Stimulated activated naive B cell treated with anti-CD40 and anti-IgM and Interleukin-4, amounts not matched to agents 10 μg/mL and 1 μg/mL and 100 μg/mL, for 72 hours (primary cell): Measurements from ENCODE around the gene CSNK1A1.
"Not testable (repeated sequence)": the region's sequence is repeated elsewhere in the genome, so short reads cannot be mapped to it uniquely, and the experiment has no call there.

Experiments used
- ATAC-seq, 2 donors: fragments of 150-1000 bp; cut with Tn5 transposase; replicated peaks; 2 replicates each; pipeline ENCODE4 v1.10.0; 2021; ENCODE audit warnings: moderate library complexity in 1 of 2
- DNase-seq: peaks from one replicate; pipeline ENCODE4 v3.0.0; 2021
- H3K27ac Mint-ChIP-seq: one replicate; pipeline ENCODE4 v1.8.0; 2022; ENCODE audit warnings: mild to moderate bottlenecking, mixed read lengths
- H3K27me3 Mint-ChIP-seq, 2 donors: one replicate each; pipeline ENCODE4 v1.8.0; 2022; ENCODE audit warnings: mixed read lengths in 2 of 2
- H3K36me3 Mint-ChIP-seq, 2 donors: one replicate each; pipeline ENCODE4 v1.8.0; 2022; ENCODE audit warnings: mixed read lengths in 2 of 2, mild to moderate bottlenecking in 1 of 2
- H3K4me1 Mint-ChIP-seq, 2 donors: one replicate each; pipeline ENCODE4 v1.8.0; 2022; ENCODE audit warnings: mixed read lengths in 2 of 2, mild to moderate bottlenecking in 1 of 2
- H3K4me3 Mint-ChIP-seq, 2 donors: one replicate each; pipeline ENCODE4 v1.8.0; 2022; ENCODE audit warnings: mild to moderate bottlenecking in 2 of 2, mixed read lengths in 2 of 2, moderate library complexity in 1 of 2
- H3K9me3 Mint-ChIP-seq, 2 donors: one replicate each; pipeline ENCODE4 v1.8.0; 2022; ENCODE audit warnings: mixed read lengths in 2 of 2, mild to moderate bottlenecking in 1 of 2

The CSNK1A1 gene

DNA sequence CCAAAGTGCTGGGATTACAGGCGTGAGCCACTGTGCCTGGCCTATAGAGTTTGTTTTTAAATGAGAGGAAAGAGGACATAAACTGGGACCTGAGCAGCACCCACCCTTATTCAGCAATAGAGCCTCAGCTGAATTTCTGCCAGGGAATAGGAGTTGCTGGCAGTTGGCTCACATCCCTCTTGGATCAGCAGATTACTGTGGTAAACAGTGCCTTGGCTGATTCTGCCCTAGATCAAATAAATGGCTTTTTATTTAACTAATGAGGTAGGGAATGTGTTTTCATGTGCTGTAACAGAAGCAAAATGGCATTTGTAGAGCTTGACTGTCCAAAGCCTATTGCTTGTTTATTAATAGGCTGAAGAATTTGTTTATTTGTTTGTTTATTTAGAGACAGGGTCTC is 32.2 kb upstream of the CSNK1A1 start:
- Mint-ChIP-seq H3K27me3 (peaks cover 9 to 27% of the 10 kb centered on the region in 2 donors), H3K4me3 (no peak overlapping the region), H3K4me1 (peaks cover 2 to 10% of the 10 kb centered on the region in 2 donors), H3K27ac (no peak overlapping the region), H3K36me3 (no peaks in the 10 kb centered on the region), H3K9me3 (no peaks in the 10 kb centered on the region)
- ATAC-seq: no peak
- no peak for DNase-seq

GRCh38 chr5:149581931-149582768 is 30.9 kb upstream of the CSNK1A1 start:
- Mint-ChIP-seq H3K27me3 (peaks cover 9 to 27% of the 10 kb centered on the region in 2 donors), H3K4me1 (peaks cover 2 to 10% of the 10 kb centered on the region in 2 donors), H3K27ac (no peak overlapping the region), H3K36me3 (no peaks in the 10 kb centered on the region), H3K4me3 (no peak overlapping the region), H3K9me3 (no peaks in the 10 kb centered on the region)
- DNase-seq (no peak), ATAC-seq (no peak)

- H3K27me3 Mint-ChIP-seq: peaks cover 9 to 27% of the 10 kb centered on the region in 2 donors
- DNase-seq (no peak), ATAC-seq (peak; percentile 70 to 74)
- H3K4me3 Mint-ChIP-seq: peak within 1 kb of the TSS; percentile 73 to 77
- H3K9me3 Mint-ChIP-seq: no peaks in the 10 kb centered on the region
- no peaks in the 10 kb centered on the region for H3K36me3 Mint-ChIP-seq
- H3K4me1 Mint-ChIP-seq: peaks cover 2 to 10% of the 10 kb centered on the region in 2 donors
- H3K27ac Mint-ChIP-seq: no peak within 1 kb of the TSS
Observed at GRCh38 chr5:149581192-149581861, 30.1 kb upstream of the CSNK1A1 start, which contains the start of gene ARHGEF37. Gene ARHGEF37 (plus strand): TSS chr5:149581498. CDS start chr5:149597770, 16,272 bp downstream.

- no peak overlapping the region for H3K27ac Mint-ChIP-seq
- DNase-seq (no peak), ATAC-seq (peak; percentile 5 to 23)
- no peaks in the 10 kb centered on the region for H3K9me3 Mint-ChIP-seq
- H3K4me3 Mint-ChIP-seq: peak overlapping the region; percentile 73 to 77
- H3K27me3 Mint-ChIP-seq: peaks cover 9 to 27% of the 10 kb centered on the region in 2 donors
- no peaks in the 10 kb centered on the region for H3K36me3 Mint-ChIP-seq
- H3K4me1 Mint-ChIP-seq: peaks cover 2 to 10% of the 10 kb centered on the region in 2 donors
Observed at GRCh38 chr5:149580808-149581191, 29.6 kb upstream of the CSNK1A1 start.

DNA sequence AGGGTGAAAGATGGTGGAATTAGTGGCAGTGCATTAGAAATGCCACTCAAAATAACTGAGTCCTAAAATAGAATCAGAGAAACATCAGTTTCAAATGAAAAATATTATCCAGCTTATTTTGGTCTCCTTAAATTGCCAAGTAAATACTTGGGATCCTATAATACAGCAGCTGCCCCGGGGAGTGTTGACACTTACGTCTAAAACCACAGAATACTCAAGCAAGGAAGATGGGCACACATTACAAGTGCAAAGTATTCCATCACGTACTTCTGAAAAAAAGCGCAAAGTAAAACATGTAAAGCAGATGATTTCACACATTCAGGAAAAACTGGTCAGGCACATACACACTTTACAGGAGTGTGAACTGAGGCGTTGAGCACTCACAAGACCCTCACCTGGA is 27.7 kb upstream of the CSNK1A1 start:
- Mint-ChIP-seq H3K4me3 (no peak overlapping the region), H3K27ac (no peak overlapping the region), H3K36me3 (no peaks in the 10 kb centered on the region), H3K4me1 (peaks cover 2 to 10% of the 10 kb centered on the region in 2 donors), H3K9me3 (no peaks in the 10 kb centered on the region), H3K27me3 (peaks cover 9 to 27% of the 10 kb centered on the region in 2 donors)
- DNase-seq: no peak
- ATAC-seq: no peak

- no peaks in the 10 kb centered on the region for H3K9me3 Mint-ChIP-seq
- DNase-seq: no peak
- ATAC-seq: no peak
- no peak overlapping the region for H3K27ac Mint-ChIP-seq
- H3K36me3 Mint-ChIP-seq: no peaks in the 10 kb centered on the region
- no peak overlapping the region for H3K4me3 Mint-ChIP-seq
- peaks cover 0 to 3% of the 10 kb centered on the region in 2 donors for H3K4me1 Mint-ChIP-seq
- peaks cover 6 to 14% of the 10 kb centered on the region in 2 donors for H3K27me3 Mint-ChIP-seq
Observed at GRCh38 chr5:149576021-149576420, 24.8 kb upstream of the CSNK1A1 start.

DNA sequence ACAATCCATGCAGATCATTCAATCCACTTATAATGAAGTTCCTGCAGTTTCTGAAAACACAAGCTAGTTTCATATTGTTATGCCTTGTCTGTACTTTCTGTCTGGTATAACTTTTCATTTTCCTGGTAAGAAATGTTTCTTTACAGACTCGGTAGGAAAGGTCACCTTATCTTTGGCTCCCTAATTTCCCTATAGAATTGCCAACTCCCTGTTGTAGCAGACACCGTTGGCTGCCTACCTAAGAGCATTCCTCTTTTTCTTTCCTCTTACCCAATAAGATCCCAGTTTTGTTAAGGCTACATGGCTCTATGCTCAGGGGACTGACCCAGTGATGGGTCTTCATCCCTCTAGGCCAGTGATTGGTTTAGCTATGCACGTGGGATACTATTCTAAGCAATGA is 23.9 kb upstream of the CSNK1A1 start:
- no peak for ATAC-seq

GRCh38 chr5:149572576-149573231 is 21.5 kb upstream of the CSNK1A1 start:
- ATAC-seq (no peak), DNase-seq (no peak)
- no peaks in the 10 kb centered on the region for H3K9me3 Mint-ChIP-seq
- no peaks in the 10 kb centered on the region for H3K4me1 Mint-ChIP-seq
- H3K27me3 Mint-ChIP-seq: no peaks in the 10 kb centered on the region
- no peak overlapping the region for H3K27ac Mint-ChIP-seq
- H3K4me3 Mint-ChIP-seq: no peak overlapping the region
- H3K36me3 Mint-ChIP-seq: no peaks in the 10 kb centered on the region

More for the DNA sequence above, 23.9 kb upstream of the CSNK1A1 start:
- H3K27me3 Mint-ChIP-seq: peaks cover 2 to 6% of the 10 kb centered on the region in 2 donors
- no peak overlapping the region for H3K27ac Mint-ChIP-seq
- H3K36me3 Mint-ChIP-seq: no peaks in the 10 kb centered on the region
- no peaks in the 10 kb centered on the region for H3K4me1 Mint-ChIP-seq
- H3K9me3 Mint-ChIP-seq: no peaks in the 10 kb centered on the region
- no peak for DNase-seq
- H3K4me3 Mint-ChIP-seq: no peak overlapping the region

DNA sequence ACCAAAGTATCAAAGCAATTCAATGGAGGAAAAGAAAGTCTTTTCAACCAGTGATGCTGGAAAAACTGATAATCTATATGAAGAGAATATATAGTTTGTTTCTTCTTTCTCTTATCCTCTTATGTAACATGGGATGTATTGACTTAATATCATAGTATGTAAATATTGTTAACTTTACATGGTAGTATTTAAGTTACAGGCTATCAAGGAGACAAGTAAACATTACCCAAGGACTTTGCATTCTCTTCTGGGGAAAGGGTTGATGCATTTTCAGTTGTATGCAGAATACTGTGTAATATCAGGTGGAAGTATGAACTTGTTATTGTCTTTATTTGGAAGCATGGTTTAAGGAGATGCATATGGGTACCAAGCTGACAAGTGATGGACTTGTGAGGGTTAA is 20.9 kb upstream of the CSNK1A1 start:
- H3K4me1 Mint-ChIP-seq: no peaks in the 10 kb centered on the region
- H3K36me3 Mint-ChIP-seq: no peaks in the 10 kb centered on the region
- H3K27me3 Mint-ChIP-seq: no peaks in the 10 kb centered on the region
- no peak overlapping the region for H3K27ac Mint-ChIP-seq
- no peak overlapping the region for H3K4me3 Mint-ChIP-seq
- H3K9me3 Mint-ChIP-seq: no peaks in the 10 kb centered on the region
- DNase-seq (no peak), ATAC-seq (no peak)

DNA sequence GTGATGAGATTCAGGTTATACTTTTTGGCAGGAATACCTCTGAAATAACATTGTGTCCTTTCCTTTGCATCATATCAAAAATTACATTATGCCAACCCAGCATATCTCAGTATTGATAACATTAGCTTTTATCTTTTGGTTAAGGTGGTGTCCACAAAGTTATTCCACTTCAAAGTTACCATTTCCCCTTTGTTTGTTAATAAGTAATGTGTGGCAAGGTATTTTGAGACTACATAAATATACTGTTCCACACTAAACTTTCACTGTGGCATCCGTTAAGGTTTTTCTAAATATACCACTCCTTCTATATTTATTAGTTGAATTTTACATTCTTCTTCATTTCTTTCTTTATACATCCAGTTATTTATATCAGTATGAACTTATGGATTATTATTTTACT is 16.0 kb upstream of the CSNK1A1 start:
- H3K4me3 Mint-ChIP-seq: no peak overlapping the region
- no peak for DNase-seq

DNA sequence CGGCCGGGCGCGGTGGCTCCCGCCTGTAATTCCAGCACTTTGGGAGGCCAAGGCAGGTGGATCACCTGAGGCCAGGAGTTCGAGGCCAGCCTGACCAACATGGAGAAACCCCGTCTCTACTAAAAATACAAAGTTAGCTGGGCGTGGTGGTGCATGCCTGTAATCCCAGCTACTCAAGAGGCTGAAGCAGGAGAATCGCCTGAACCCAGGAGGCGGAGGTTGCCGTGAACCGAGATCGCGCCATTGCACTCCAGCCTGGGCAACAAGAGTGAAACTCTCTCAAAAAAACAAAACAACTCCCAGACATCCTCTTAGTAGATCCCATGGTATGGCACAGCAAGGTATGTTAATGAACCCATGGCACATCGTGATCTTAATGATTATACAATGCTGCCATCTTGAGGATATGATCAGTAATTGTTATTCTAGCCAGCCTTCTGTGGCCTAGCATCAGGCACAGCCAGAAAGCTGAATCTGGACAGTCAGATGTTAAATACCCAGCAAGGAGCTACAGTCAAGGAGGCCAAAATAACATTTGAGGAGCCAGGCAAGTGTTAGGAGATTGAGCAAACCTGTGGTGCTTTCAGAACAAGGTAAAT is 13.4 kb upstream of the CSNK1A1 start:
- DNase-seq, H3K4me1 Mint-ChIP-seq, H3K36me3 Mint-ChIP-seq, H3K27me3 Mint-ChIP-seq, H3K9me3 Mint-ChIP-seq, H3K27ac Mint-ChIP-seq, H3K4me3 Mint-ChIP-seq: not testable (repeated sequence)
- peak; percentile 92 to 99 for ATAC-seq

More for the DNA sequence above, 16.0 kb upstream of the CSNK1A1 start:
- no peak for ATAC-seq
- Mint-ChIP-seq H3K27me3 (no peaks in the 10 kb centered on the region), H3K27ac (no peak overlapping the region), H3K36me3 (no peaks in the 10 kb centered on the region), H3K9me3 (no peaks in the 10 kb centered on the region), H3K4me1 (no peaks in the 10 kb centered on the region)

GRCh38 chr5:149563466-149563865 is 12.2 kb upstream of the CSNK1A1 start:
- no peak for ATAC-seq
- DNase-seq: no peak
- Mint-ChIP-seq H3K36me3 (no peaks in the 10 kb centered on the region), H3K4me3 (no peak overlapping the region), H3K27me3 (no peaks in the 10 kb centered on the region), H3K27ac (no peak overlapping the region), H3K4me1 (peaks cover 0 to 2% of the 10 kb centered on the region in 2 donors), H3K9me3 (no peaks in the 10 kb centered on the region)

DNA sequence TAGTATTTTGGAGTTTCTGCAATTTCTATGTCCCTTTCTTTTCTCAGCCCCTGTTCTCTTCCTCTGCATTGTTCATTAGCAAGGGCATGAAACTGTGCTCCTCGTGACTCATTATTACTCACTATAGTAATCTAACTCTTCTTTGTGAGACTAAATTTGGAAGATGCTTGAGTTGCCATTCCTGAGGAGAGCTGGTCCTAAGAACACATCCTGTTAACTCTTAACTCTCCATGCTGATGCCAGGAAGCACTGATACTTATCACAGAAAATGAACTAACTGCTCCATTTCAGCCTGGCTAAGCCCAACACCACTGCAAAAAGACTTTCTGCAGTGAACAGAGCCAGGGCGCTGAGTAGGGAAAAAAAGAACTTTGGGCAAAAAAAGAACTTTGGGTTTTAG is 10.6 kb upstream of the CSNK1A1 start:
- H3K4me1 Mint-ChIP-seq: peaks cover 0 to 2% of the 10 kb centered on the region in 2 donors
- ATAC-seq: no peak
- H3K36me3 Mint-ChIP-seq: no peaks in the 10 kb centered on the region
- no peak overlapping the region for H3K4me3 Mint-ChIP-seq
- H3K9me3 Mint-ChIP-seq: no peaks in the 10 kb centered on the region
- no peaks in the 10 kb centered on the region for H3K27me3 Mint-ChIP-seq
- H3K27ac Mint-ChIP-seq: no peak overlapping the region
- DNase-seq: no peak

DNA sequence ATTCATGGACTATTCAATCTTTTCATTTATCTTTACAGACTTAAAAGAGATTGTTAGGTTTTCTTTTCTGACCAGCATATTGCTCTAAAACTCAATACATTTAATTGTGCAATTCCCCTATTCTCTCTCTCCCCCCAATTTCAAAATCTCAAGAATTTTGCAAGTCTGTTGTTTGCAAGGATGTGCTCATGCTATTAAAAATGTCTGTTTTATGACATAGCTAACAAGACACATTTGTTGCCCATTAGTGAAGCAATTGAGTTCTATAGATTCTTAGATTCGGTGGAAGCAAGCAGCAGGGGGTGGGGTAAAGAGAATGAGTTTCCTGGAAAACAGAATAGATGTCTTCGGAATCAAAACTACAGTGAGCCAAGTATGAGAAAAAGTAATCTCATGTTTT is 8.5 kb upstream of the CSNK1A1 start:
- Mint-ChIP-seq H3K4me3 (no peak overlapping the region), H3K27me3 (no peaks in the 10 kb centered on the region), H3K36me3 (no peaks in the 10 kb centered on the region), H3K4me1 (peaks cover 0 to 2% of the 10 kb centered on the region in 2 donors), H3K27ac (no peak overlapping the region), H3K9me3 (no peaks in the 10 kb centered on the region)
- DNase-seq (no peak), ATAC-seq (no peak)
